Umbilical cord (tissue), 2 donors: Measurements from ENCODE around the gene PRSS37. TPM values are rescaled to one million over a fixed set of nuclear protein-coding genes. Genes with fewer than 3 reads are reported as not detected.

ENCODE experiments used
- DNase-seq: peaks from one replicate; pipeline ENCODE4 v3.0.0-alpha.2; 2015; ENCODE audit warnings: low spot score
- total RNA-seq: library from RNA; depleted of rRNA; stranded (reverse); fragments of >200 nt; gene quantifications from one replicate; pipeline ENCODE4 v1.2.3, GENCODE V29; 2014; ENCODE audit warnings: low replicate concordance; ENCODE audit not compliant: insufficient read depth

Gene PRSS37
- total RNA-seq, 1 donor from 2014 or later, result 0.72 TPM

GRCh38 chr7:141788296-141788695 lies 53.0 kb downstream of the PRSS37 start:
- no peak for DNase-seq

Other genes starting within 250 kb of the PRSS37 start
- gene DENND11, start 139.3 kb downstream of the PRSS37 start, total RNA-seq, result 17.3 TPM
- gene WEE2, start 133.1 kb downstream of the PRSS37 start, total RNA-seq, result 1.9 TPM
- 89.1 TPM for gene SSBP1, start 103.1 kb downstream of the PRSS37 start, total RNA-seq
- gene TAS2R3, start 77.4 kb downstream of the PRSS37 start, total RNA-seq, result 10.6 TPM
- gene TAS2R4, start 64.8 kb downstream of the PRSS37 start, total RNA-seq, result 4.1 TPM
- gene TAS2R5, start 51.3 kb downstream of the PRSS37 start, total RNA-seq, result 0.72 TPM
- not detected for gene OR9A4, start 74.9 kb upstream of the PRSS37 start, total RNA-seq
- gene CLEC5A, start 105.5 kb upstream of the PRSS37 start, total RNA-seq, result 10.8 TPM
- gene TAS2R38, start 132.3 kb upstream of the PRSS37 start, total RNA-seq, result 5.1 TPM
- 1.4 TPM for gene MGAM, start 154.4 kb upstream of the PRSS37 start, total RNA-seq